ENCODE measurements around the gene PDLIM4. TPM values are rescaled to one million over a fixed set of nuclear protein-coding genes. Genes with fewer than 3 reads are reported as not detected.

Gene PDLIM4
- total RNA-seq, 1 experiment from 2014 or later, result 7.6 TPM

- Histone ChIP-seq H3K23ac (ENCODE audit: insufficient read length, low read depth, low read length) (no peak overlapping the region), H4K91ac (ENCODE audit: insufficient read length, low read depth, low read length) (no peak overlapping the region), H4K5ac (ENCODE audit: insufficient read length, low read depth, low read length) (no peak overlapping the region), H3K23me2 (ENCODE audit: insufficient read length, low read depth, low read length, poor library complexity, severe bottlenecking) (no peaks in the 10 kb centered on the region), H2BK12ac (ENCODE audit: insufficient read length, low read depth, low read length) (no peak overlapping the region), H2BK15ac (ENCODE audit: low read depth, low read length) (no peak overlapping the region), H4K20me1 (ENCODE audit: control insufficient read depth, insufficient read depth, insufficient read length) (peaks cover 5% of the 10 kb centered on the region), H3K18ac (ENCODE audit: insufficient read length, low read depth, low read length) (no peak overlapping the region), H3K27ac (ENCODE audit: insufficient read length, low read depth, low read length) (no peak overlapping the region), H3K9ac (ENCODE audit: extremely low read depth, insufficient read length, low read length) (no peak overlapping the region), H2BK20ac (ENCODE audit: low read depth, low read length, poor library complexity, severe bottlenecking) (no peak overlapping the region), H3K4me2 (ENCODE audit: insufficient read depth, insufficient read length, low read length) (no peak overlapping the region), H2BK5ac (ENCODE audit: insufficient read length, low read length) (no peak overlapping the region), H2AFZ (ENCODE audit: low read length) (no peak overlapping the region), H3K4ac (ENCODE audit: low read depth, low read length) (no peak overlapping the region), H4K8ac (replicated peaks; ENCODE audit: insufficient read length, low read depth, low read length) (no peak overlapping the region), H3K56ac (ENCODE audit: insufficient read length, low read depth, low read length) (no peak overlapping the region), H3K14ac (ENCODE audit: insufficient read depth, low read length) (no peak overlapping the region; the same call in 1 of the 2 replicates), H3K79me2 (ENCODE audit: insufficient read depth, low read length) (no peaks in the 10 kb centered on the region), H3K9me3 (ENCODE audit: control insufficient read depth, low read depth, low read length) (no peaks in the 10 kb centered on the region), H2AK5ac (ENCODE audit: insufficient read length, low read length) (no peak overlapping the region), H3T11ph (ENCODE audit: low read length) (no peak overlapping the region), H2BK120ac (ENCODE audit: low read depth, low read length, poor library complexity, severe bottlenecking) (no peak overlapping the region), H3K27me3 (ENCODE audit: insufficient read depth, low read length) (no peaks in the 10 kb centered on the region; the same call in 1 of the 2 replicates), H3K79me1 (ENCODE audit: insufficient read depth, low read depth, low read length, poor library complexity, severe bottlenecking) (no peaks in the 10 kb centered on the region), H3K4me1 (ENCODE audit: insufficient read depth, low read length) (no peaks in the 10 kb centered on the region)
- H3K4me1 Mint-ChIP-seq, result peaks cover 27 to 28% of the 10 kb centered on the region in 2 experiments
- no peaks in the 10 kb centered on the region for H3K9me3 Mint-ChIP-seq
- H3K36me3 Mint-ChIP-seq (ENCODE audit: insufficient read depth in 1 of 3, low read depth in 3 of 3), result 0 out of 7 replicates have a peak, but pooled peaks cover 0 to 1% (median 0%) of the 10 kb centered on the region in 3 experiments
- H3K27ac Mint-ChIP-seq, result peak overlapping the region in 1 of 3 experiments; percentile 55; a peak in 1 of 7 replicates
- TF ChIP-seq, protein P1, sequence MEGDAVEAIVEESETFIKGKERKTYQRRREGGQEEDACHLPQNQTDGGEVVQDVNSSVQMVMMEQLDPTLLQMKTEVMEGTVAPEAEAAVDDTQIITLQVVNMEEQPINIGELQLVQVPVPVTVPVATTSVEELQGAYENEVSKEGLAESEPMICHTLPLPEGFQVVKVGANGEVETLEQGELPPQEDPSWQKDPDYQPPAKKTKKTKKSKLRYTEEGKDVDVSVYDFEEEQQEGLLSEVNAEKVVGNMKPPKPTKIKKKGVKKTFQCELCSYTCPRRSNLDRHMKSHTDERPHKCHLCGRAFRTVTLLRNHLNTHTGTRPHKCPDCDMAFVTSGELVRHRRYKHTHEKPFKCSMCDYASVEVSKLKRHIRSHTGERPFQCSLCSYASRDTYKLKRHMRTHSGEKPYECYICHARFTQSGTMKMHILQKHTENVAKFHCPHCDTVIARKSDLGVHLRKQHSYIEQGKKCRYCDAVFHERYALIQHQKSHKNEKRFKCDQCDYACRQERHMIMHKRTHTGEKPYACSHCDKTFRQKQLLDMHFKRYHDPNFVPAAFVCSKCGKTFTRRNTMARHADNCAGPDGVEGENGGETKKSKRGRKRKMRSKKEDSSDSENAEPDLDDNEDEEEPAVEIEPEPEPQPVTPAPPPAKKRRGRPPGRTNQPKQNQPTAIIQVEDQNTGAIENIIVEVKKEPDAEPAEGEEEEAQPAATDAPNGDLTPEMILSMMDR (conservative IDR thresholded peaks at IDR 0.05), result no peak
- WGBS (ENCODE audit: extremely low coverage, insufficient read length, low lambda C conversion rate), result no CpG with 5 or more reads among the region's 7 CpGs
- H3K27me3 Mint-ChIP-seq (ENCODE audit: low read depth), result peaks cover 7% of the 10 kb centered on the region
- H3K4me3 Mint-ChIP-seq, result no peak overlapping the region
- peak; percentile 17 for DNase-seq
Observed at GRCh38 chr5:132261881-132262845, 4.7 kb downstream of the PDLIM4 start.

Data from H9 (cell line).